CD4-positive, alpha-beta T cell treated with Interleukin-17A for 1 hour (primary cell): ENCODE results near the gene NCF4.

Experiments
- DNase-seq: peaks from one replicate; pipeline ENCODE4 v3.0.0-alpha.2; 2020

Gene NCF4

DNA sequence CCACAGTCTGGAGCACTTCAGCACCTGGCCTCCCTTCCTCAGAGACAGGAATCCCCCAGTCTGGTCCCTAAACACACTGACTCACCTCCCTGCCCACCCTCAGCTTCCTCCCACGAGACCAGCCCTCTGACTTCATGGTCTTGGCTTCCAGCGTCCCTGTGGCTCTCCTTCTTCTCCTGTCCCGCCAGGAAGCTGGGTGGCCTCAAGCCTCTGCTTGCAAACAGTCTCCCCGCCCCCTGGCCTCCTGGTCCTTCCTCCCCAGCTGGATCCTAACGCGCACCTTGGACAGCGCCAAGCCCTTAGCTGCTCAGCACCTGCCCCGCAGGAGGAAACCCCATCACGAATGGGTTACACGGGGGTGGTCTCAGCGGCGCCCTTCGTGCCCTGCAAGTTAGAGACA lies 4.5 kb downstream of the NCF4 start:
- no peak for DNase-seq

DNA sequence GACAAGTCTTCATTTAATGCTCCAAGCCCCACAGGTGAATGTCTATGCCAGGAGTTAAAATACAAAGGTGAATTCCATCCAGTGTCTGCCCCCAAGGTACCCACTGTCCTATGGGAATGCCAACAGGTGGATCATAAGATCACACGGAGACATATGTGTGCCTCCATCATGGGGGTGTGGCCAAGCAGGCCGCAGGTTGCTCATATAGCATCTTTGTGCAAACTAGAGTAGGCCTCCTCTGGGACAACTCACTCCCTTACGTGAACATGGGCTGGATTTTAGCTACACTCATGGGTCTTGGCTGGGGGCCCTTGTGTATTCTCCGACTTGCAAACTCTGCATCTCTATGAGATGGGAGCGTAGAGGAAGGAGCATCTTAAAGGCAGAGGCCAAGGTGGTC lies 6.9 kb downstream of the NCF4 start:
- no peak for DNase-seq

DNA sequence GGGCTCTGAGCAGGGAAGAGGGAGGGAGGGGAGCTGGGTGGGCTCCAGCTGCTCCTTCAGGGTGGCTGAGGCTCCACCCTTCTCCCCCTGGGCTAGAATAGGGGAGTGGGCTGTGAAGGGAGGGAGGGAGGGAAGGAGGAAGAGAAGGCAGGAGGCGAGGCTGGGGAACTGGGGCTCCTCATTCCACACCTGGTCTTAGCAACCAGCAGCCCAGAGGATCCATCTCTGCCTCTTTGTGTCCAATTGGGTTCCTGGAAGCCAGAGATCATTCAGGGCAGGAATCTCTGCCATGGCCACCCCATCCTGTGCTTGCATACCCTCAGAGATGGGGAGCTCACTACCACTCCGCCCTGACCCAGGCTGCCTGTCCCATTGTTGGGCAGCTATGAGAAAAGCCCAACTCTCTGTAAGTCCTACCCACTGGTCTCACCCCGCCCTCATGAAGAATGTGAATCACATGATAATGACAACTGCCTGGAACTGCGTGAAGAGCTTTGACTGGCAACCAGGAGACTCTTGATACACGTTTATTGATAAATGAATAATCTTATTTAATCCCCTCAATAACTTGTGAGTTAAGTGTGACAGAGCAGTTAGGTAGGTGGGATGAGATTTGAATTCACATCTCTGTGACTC lies 7.9 kb downstream of the NCF4 start:
- DNase-seq = no peak

DNA sequence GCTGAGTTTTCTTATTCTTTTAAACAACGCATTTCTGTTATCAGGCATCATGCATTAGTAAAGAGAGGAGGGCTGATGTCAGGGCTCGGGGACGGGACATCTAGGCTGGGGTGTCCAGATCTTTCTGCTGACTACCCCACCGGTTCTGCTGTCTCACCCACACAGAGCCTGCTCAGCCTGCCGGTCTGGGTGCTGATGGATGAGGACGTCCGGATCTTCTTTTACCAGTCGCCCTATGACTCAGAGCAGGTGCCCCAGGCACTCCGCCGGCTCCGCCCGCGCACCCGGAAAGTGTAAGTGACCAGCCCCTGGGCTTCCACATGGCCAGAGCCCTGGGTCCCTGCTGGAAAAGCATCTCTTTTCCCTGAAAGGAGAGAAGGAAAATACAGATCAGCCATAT lies 9.4 kb downstream of the NCF4 start:
- DNase-seq = no peak

DNA sequence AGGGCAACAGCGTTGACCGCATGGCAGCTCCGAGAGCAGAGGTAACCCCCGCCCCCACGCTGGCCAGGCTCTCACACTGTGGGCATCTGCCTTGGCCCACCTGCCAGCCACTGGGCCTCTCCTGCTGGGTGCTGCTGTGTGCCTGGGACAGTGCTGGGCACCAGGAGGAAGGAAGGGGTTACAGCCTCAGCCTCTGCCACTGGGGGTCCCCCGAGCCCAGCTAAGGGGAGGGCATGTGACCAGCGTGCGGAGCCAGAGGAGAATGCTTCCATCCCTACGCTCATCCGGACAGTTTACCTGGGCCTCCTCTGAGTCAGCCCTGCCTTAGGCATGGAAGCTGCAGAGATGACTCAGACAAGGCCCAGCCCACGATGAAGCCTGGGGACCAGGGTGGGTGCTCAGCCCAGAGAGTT lies 10.9 kb downstream of the NCF4 start:
- DNase-seq = no peak

DNA sequence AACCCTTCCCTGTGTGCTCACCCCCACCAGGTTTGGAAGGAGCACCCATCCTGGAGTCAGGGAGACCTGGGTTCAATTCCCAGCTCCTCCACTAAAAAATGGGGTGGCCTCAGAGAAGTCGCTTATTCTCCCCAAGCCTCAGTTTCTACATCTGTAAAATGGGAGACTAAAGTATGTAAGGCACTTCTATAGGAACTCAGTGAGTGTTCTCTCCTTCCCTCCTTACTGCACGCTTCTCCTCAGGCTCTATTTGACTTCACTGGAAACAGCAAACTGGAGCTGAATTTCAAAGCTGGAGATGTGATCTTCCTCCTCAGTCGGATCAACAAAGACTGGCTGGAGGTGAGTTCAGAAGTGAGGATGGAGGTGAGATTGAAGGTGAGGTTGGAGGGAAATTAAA lies 11.3 kb downstream of the NCF4 start:
- no peak for DNase-seq

DNA sequence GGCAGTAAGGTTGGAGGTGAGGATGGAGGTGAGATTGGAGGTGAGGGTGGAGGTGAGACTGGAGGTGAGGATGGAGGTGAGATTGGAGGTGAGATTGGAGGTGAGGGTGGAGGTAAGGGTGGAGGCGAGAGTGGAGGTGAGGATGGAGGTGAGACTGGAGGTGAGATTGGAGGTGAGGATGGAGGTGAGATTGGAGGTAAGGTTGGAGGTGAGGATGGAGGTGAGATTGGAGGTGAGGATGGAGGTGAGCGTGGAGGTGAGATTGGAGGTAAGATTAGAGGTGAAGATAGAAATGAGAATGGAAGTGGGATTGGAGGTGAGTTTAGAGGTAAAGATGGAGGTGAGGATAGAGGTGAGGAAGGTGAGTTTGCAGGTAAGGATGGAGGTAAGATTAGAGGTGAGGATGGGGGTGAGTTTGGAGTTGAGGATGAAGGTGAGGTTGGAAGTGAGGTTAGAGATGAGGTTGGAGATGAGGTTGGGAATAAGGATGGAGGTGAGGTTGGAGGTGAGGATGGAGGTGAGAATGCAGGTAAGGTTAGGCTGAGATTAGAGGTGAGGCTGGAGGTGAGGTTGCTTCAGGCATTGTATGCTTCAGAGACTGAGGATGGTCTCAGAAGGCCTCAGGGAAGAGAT lies 12.2 kb downstream of the NCF4 start:
- no peak for DNase-seq

DNA sequence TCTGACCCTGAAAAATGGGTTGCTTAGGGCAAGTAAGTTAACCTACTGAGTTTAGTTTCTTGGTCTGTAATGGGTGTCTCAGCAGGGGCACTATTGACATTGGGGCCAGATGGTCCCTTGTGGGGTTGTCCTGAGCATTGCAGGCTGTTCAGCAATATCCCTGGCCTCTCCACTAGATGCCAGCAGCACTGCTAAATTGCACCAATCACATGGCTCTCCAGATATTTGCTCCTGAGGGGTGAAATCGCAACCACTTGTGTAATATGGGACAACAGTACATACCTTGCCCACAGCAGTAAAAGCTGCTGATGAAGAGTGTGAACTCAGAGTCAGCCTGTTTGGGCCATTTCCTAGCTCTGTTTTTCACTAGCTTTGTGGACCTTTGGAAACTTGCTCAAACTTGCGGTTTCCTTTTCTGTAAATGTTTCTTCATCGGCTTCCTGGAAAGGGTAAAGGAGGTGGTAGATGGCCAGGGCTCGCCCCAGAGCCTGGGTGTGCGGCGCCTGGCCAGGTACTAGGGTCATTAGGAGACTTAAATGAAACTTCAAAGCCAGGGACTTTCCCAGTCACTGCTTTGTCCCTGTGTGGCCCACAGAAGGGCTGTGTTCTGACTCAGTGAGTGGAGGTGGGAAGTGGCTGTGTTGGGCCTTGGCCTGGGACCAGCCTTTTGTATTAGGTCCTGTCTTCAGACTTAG lies 13.0 kb downstream of the NCF4 start:
- DNase-seq = peak; percentile 43

DNA sequence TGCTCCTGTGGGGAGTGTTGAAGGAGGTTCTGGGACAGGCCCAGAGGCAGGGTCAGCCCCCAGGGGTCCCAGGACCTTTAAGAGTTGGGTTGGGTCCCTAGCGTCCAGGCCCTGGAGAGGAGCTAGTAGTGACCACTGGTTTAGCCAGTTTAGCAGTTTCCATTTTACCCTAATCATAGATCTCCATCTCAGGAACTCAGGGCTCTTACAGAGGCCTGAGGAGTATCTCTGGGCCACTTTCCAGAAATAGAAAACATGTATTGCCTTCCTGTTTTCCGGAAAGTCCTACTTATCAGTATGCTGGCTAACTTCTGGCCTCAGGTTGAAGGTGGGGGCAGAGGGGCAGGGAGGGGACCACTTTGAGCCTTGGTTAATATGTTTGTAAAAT lies 13.5 kb downstream of the NCF4 start:
- no peak for DNase-seq

DNA sequence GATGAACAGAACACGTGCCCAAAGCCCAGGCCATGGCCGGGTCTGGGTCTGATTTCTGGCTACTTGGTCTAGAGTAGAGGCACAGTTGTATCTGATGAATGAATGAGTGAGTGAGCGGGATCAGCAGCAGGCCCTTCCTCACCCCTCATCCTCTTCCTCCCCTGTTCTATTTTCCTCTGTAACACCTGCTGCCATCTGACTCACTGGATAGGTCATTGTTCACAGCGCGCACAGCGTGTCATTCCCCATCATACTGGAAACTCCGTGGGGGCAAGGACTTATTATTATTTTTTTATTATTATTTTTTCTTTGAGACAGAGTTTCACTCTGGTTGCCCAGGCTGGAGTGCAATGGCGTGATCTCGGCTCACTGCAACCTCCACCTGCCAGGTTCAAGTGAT lies 13.9 kb downstream of the NCF4 start:
- DNase-seq = no peak

DNA sequence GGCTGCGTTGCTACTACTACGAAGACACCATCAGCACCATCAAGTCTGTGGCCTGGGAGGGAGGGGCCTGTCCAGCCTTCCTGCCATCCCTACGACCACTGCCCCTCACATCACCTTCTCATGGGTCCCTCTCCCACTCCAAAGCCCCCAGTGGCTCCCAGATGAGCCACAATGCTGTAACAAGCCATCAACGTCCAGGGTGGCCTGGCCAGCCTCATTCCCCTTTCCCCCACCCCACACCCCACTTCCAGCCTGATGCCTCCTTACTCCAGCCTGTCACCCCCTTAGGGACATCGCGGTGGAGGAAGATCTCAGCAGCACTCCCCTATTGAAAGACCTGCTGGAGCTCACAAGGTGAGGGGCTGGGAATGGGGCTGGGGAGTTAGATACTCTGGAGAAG lies 14.9 kb downstream of the NCF4 start:
- DNase-seq = no peak

DNA sequence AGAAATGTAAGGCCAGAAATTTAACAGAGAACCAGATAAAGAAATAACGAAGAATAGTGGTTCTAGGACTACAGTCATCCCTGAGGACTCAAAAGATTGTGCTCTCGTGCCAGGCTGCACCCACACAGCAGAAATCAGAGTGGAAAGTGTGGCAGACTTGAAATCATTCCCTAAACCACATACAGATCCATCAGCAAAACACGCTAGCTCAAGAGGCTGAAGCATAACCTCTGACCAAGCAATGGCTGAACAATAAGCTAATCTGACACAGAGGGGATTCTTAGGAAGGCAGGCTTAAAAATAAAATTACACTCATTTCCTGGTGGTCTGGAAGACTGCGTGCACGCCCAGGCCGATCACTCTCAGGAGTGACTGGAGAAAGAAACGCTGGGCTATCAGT lies 19.0 kb downstream of the NCF4 start:
- DNase-seq = no peak

DNA sequence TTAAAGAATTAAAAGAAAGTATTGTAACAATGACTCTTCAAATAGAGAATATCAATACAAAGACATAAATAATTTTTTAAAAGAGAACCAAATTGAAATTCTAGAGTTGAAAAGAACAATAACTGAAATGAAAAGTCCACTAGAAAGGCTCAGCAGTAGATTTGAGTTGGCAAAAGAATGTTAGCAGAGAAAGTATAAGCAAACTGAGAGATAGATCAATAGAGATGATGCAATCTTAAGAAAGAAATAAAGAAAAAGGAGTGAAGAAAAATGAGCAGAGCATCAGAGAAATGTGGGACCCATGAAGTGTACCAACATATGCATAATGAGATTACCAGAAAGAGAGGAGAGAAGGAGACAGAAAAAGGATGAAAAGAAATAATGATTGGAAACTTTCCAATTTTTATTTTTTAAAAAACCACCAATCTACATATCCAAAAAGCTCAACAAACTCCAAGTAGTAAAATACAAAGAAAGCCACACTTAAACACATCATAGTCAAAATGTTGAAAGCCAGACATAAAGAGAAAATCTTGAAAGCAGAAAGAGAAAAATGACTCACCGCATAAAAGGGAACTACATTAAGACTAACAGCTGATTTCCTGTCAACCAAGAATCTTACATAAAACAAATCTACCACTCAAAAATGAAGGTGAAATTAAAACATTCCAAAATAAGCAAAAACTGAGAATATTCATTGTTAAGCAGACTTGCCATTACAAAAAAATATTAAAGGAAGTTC lies 20.9 kb downstream of the NCF4 start:
- DNase-seq = no peak

DNA sequence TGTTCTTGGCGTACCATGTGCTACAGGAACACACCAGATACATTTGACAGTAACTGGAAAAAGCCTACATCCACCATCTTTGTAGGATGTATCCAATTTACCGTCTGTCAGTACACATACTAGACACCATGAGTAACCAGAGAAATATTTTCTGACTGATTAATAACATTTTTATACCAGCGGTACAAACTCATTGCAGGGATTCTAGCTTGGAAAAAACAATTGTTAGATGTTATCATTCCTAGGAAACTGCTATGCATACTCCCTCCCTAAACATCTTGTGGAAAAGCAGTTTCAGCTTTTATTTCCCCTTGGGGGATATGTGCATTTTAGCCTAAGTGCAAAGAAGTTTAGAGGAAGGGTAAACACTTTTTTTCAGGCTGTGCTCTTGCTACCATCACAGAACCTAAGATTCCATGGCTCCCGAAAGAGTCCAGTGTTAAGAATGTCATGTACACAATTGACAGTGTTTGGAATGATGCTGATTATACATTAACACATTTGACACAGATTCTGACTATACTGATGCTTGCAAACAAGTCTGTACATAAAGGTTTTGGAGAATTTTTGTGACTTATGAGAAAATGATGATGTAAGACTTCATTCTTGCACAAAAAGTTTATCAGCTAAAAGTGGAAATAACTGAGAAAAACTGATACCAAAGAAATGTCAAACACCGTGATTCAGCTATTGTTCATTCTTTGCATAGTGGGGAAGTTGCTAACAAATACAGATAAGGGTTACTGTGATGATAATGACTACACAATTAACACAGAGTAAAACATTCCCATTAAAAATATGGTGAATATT lies 23.7 kb downstream of the NCF4 start:
- DNase-seq = no peak

DNA sequence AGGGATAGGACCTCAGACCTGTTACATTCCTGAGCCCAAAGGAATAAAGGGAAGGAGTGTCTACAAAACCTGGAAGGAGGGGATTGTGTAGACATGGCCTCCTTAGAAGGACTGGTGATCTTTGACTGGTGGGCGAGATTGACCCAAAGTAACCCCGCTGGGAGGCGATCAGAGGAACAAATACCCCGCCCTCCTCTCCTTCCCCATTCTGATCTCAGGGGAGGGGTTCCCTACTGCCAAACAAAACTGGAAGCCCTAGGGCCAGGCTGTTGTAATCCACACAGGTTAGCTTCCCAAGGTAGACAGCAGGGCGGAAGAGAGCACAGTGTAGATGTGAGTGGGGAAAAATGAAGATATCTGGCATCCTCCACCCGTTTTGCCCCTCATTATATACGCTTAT lies 24.7 kb downstream of the NCF4 start:
- no peak for DNase-seq

DNA sequence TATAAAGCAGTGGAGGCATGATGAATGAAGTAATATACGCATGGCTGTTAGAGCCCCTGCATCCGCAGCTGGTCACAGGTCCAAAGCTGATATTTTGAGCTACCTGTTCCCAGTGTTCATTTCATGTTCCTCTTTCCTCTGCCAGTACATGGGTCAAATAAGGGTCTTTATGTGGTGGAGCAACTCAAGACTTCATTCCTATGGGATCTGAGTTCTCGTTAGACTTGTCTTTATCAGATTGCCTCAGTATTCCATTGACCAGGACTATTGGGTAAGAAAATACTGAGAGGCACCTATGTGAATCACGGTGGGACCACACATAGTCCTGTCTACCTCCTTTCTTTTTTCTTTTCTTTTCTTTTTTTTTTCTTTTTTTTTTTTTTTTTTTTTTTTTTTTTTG lies 25.2 kb downstream of the NCF4 start:
- DNase-seq = no peak

DNA sequence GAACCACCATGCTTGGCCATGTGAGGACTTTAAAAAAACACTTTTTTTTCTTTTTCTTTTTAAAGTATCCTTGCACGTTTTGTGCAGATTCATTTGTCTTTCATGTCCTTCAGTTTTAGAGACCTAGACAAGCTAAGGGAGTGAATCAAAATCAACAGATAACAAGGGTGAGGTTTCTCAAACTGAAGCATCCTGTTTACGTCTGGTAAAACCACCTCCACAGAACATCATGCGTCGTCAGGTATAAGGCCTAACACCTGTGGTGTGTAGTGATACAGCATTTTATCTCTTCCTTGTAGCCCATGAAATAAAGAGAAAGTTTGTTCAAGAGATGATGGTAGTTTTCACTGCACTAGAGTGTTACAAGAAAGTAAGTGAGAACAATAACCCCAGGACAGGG lies 26.4 kb downstream of the NCF4 start:
- DNase-seq = peak; percentile 41

DNA sequence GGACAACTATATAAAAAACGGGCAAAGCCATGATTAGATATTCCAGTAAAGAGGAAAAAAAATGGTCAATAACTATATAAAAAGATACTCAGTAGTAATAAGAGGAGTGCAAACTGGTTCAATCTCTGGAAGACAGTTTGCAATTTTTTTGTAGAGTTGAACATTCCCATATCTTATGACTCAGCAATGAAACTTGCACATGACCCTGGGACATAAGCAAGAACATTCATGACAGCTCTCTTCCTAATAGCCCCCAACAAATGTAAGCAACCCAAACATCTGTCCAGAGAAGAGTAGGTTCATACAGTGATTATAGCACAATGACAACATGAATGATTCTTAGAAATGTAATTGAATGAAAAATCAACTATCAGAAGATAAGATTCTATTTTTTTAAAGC lies 30.8 kb downstream of the NCF4 start:
- no peak for DNase-seq

DNA sequence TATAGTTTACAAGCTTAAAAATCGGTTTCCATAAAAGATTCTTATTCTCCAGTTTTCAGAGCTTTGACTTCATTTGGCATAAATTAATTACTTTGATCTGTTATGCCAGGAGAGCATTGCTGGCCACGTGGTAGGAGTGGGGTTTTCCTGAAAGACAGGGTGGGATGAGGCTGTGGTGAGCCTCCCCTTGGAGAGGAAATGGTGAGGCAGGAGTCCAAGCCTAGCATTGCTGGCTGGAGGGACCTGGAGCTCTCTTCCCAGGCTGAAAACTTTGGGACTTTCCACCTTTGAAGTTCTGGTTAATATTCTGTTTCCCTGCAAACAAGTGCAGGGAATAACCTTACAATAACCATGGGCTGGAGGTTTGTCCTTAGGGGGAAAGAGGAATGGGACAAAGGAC lies 31.5 kb downstream of the NCF4 start:
- DNase-seq = no peak

DNA sequence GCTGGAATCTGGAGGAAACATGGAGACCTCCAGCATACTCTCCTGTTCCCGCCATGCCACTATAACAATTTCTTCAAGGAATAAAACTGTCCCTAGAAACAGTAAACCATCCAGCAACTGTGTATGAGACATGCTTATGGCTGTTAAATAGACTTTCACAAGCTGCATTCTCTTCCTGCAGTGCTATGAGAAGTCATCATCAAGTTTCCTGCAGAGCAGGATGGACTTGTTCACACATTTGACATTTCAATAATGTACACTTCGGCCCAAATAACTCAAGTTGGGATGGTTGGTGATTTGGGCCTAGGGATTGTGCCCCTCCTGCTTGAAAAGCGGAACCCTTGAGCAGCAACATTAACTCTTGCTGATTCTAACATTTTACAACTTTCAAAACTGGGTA lies 32.5 kb downstream of the NCF4 start:
- DNase-seq = no peak

DNA sequence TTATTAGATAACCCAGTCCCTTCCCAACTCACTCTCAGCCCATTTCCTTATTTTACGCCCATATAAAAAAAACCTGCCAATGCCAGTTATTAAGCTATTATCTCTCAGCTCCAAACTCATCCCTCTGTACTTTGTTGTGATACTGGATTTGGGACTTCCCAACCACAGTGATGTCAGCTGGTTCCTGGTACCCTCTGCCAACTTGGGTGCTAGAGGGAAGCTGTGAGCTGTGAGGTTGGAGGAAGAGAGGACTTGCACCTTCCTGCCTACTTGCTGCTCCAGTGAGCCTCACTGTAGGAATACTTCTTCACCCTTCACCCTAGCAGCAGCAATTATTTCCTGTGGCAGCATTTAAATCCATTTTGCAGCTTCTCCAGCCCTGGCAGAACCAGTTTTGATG lies 33.5 kb downstream of the NCF4 start:
- DNase-seq = no peak

DNA sequence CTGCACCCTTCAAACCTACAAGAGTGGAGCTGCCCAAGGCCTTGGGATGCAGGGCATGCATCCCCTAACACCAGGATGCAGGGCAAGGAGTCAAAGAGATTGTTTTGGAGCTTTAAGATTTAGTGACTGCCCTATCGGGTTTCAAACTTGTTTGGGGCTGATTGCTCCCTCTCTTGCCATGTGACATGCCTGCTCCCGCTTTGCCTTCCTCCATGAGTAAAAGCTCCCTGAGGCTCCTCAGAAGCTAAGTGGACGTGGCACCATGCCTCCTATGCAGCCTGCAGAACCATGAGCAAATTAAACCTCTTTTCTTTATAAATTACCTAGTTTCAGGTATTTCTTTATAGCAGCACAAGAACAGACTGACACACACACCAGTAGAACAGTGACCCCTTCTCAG lies 36.8 kb downstream of the NCF4 start:
- DNase-seq = no peak

DNA sequence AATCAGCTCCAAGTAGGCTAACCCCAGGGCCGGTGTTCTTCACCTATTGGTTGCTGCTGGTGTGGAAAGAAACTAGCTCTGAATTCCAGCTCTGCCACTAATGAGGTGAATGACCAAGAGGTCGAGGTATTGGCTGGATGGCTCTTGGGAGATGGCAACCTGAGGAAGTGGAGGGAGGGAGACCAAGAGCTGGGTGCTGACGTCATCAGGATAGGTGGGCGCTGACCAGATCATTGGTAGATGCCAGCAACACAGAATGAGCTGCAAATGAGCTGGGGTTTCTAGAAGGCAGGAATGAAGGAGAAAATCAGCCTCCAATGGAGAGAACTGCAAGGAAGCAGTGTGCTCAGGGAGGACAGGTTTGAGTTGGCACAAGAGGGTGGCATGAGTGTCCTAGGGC lies 37.9 kb downstream of the NCF4 start:
- DNase-seq = no peak
